ENCODE results near the gene KIF13A. TPM values are rescaled to one million over a fixed set of nuclear protein-coding genes. Genes with fewer than 3 reads are reported as not detected.

Gene KIF13A
- total and polyA plus RNA-seq, 4 donors = 4.3 to 28.1 (median 10.6) TPM

GRCh38 chr6:17847203-17847760 lies 140.2 kb downstream of the KIF13A start:
- TF ChIP-seq GABPA (IDR thresholded peaks at IDR 0.05 in 1 of 2, conservative IDR thresholded peaks at IDR 0.05 in 1 of 2) = no peak
- no peak for TF ChIP-seq HNF4A (conservative IDR thresholded peaks at IDR 0.05)
- TF ChIP-seq RAD21 (IDR thresholded peaks at IDR 0.05) = no peak
- H3K9me3 ChIP-seq (ENCODE audit: control insufficient read depth in 4 of 4, low read length in 3 of 4) = no peaks in the 10 kb centered on the region
- no peaks in the 10 kb centered on the region for H3K27me3 ChIP-seq (ENCODE audit: control insufficient read depth in 4 of 4, insufficient read depth in 4 of 4, low read length in 3 of 4)
- 86% methylated on average over 4 of the region's 4 CpGs for WGBS
- H3K9ac ChIP-seq (ENCODE audit: low read depth in 1 of 2, low read length in 2 of 2) = no peak overlapping the region
- DNase-seq (ENCODE audit: low spot score) = no peak
- H3K36me3 ChIP-seq (ENCODE audit: control insufficient read depth in 4 of 4, insufficient read depth in 3 of 4, low read depth in 1 of 4, low read length in 3 of 4) = peaks cover 0 to 29% (median 13%) of the 10 kb centered on the region in 4 donors
- no peak overlapping the region for H3K4me3 ChIP-seq (ENCODE audit: low read depth in 1 of 3, low read length in 3 of 3)
- peaks cover 0 to 2% (median 0%) of the 10 kb centered on the region in 4 donors for H3K4me1 ChIP-seq (ENCODE audit: control insufficient read depth in 4 of 4, insufficient read depth in 4 of 4, low read length in 3 of 4)
- no peak overlapping the region for H3K27ac ChIP-seq (ENCODE audit: low read depth in 1 of 2, low read length in 2 of 2)

GRCh38 chr6:17846762-17847161 lies 140.7 kb downstream of the KIF13A start:
- DNase-seq (ENCODE audit: low spot score) = no peak
- TF ChIP-seq TAF1 (conservative IDR thresholded peaks at IDR 0.05) = no peak
- no peak for TF ChIP-seq MAX (IDR thresholded peaks at IDR 0.05)
- TF ChIP-seq FOXA1 (IDR thresholded peaks at IDR 0.05) = no peak
- TF ChIP-seq ATF3 (IDR thresholded peaks at IDR 0.05) = no peak
- no peak for TF ChIP-seq RAD21 (IDR thresholded peaks at IDR 0.05)
- no peak for TF ChIP-seq SP1 (IDR thresholded peaks at IDR 0.05)
- no peak for TF ChIP-seq HNF4A (conservative IDR thresholded peaks at IDR 0.05)
- TF ChIP-seq HNF4G (IDR thresholded peaks at IDR 0.05) = no peak
- no peak for TF ChIP-seq CTCF (IDR thresholded peaks at IDR 0.05; ENCODE audit: low read depth, low read length, missing input control)
- no peak for TF ChIP-seq NR2F2 (IDR thresholded peaks at IDR 0.05)
- TF ChIP-seq EGR1 (IDR thresholded peaks at IDR 0.05; ENCODE audit: low read depth in 2 of 2) = no peak
- TF ChIP-seq FOXA2 (IDR thresholded peaks at IDR 0.05) = no peak
- no peak for TF ChIP-seq JUND (IDR thresholded peaks at IDR 0.05)
- no peak for TF ChIP-seq REST (IDR thresholded peaks at IDR 0.05)
- no peak for TF ChIP-seq GABPA (IDR thresholded peaks at IDR 0.05 in 1 of 2, conservative IDR thresholded peaks at IDR 0.05 in 1 of 2)
- no peak for TF ChIP-seq YY1 (IDR thresholded peaks at IDR 0.05)
- no peak for TF ChIP-seq ZBTB33 (IDR thresholded peaks at IDR 0.05)
- TF ChIP-seq RXRA (IDR thresholded peaks at IDR 0.05) = no peak
- WGBS = 98% methylated on average over 4 of the region's 4 CpGs
- Histone ChIP-seq H3K27me3 (ENCODE audit: control insufficient read depth in 4 of 4, insufficient read depth in 4 of 4, low read length in 3 of 4) (no peaks in the 10 kb centered on the region), H3K27ac (ENCODE audit: low read depth in 1 of 2, low read length in 2 of 2) (no peak overlapping the region), H3K9ac (ENCODE audit: low read depth in 1 of 2, low read length in 2 of 2) (no peak overlapping the region), H3K4me1 (ENCODE audit: control insufficient read depth in 4 of 4, insufficient read depth in 4 of 4, low read length in 3 of 4) (peaks cover 0 to 2% (median 0%) of the 10 kb centered on the region in 4 donors), H3K4me3 (ENCODE audit: low read depth in 1 of 3, low read length in 3 of 3) (no peak overlapping the region), H3K9me3 (ENCODE audit: control insufficient read depth in 4 of 4, low read length in 3 of 4) (no peaks in the 10 kb centered on the region), H3K36me3 (ENCODE audit: control insufficient read depth in 4 of 4, insufficient read depth in 3 of 4, low read depth in 1 of 4, low read length in 3 of 4) (peaks cover 0 to 29% (median 13%) of the 10 kb centered on the region in 4 donors)
